Measurements from ENCODE around the gene ARHGAP25.

DNA sequence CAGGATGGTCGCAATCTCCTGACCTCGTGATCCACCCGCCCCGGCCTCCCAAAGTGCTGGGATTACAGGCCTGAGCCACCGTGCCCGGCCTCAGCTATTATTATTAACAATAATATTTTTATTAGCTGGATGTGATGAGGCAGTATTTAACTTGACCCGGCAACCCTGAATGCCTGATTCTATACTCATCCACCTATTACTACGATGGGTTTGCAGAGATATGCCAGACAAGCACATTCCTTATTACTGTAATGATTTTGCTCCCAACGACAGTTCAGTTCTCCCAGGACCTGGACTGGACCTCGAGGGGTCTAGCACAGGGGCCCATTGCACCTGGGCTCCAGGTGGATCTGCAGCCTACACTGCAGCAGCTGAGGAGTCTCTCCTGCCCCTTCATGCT lies 104.0 kb downstream of the ARHGAP25 start:
- TF ChIP-seq, protein P1, sequence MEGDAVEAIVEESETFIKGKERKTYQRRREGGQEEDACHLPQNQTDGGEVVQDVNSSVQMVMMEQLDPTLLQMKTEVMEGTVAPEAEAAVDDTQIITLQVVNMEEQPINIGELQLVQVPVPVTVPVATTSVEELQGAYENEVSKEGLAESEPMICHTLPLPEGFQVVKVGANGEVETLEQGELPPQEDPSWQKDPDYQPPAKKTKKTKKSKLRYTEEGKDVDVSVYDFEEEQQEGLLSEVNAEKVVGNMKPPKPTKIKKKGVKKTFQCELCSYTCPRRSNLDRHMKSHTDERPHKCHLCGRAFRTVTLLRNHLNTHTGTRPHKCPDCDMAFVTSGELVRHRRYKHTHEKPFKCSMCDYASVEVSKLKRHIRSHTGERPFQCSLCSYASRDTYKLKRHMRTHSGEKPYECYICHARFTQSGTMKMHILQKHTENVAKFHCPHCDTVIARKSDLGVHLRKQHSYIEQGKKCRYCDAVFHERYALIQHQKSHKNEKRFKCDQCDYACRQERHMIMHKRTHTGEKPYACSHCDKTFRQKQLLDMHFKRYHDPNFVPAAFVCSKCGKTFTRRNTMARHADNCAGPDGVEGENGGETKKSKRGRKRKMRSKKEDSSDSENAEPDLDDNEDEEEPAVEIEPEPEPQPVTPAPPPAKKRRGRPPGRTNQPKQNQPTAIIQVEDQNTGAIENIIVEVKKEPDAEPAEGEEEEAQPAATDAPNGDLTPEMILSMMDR (IDR thresholded peaks at IDR 0.05), result no peak
- TF ChIP-seq EZH2 (IDR thresholded peaks at IDR 0.05), result no peak
